B cell (primary cell): Measurements from ENCODE around the gene TRIM66. TPM values are rescaled to one million over a fixed set of nuclear protein-coding genes. Genes with fewer than 3 reads are reported as not detected.

Experiments used
- ATAC-seq: fragments of 200-7000 bp; cut with Tn5 transposase; one replicate; pipeline ENCODE4 v1.10.0; 2021; ENCODE audit warnings: low read depth, mild to moderate bottlenecking, moderate number of reproducible peaks, moderate library complexity
- CTCF ChIA-PET: fragments of 350-600 bp; sonication (Branson Sonifier 250); formaldehyde crosslinking; loops from one replicate; lab custom pipeline; 2021; ENCODE audit warnings: antibody characterized with exemption, inconsistent platforms; lab: Charles Lee
- POLR2A ChIA-PET: fragments of 350-600 bp; sonication (Branson Sonifier 250); formaldehyde crosslinking; loops from one replicate; lab custom pipeline; 2021; ENCODE audit warnings: antibody characterized with exemption; lab: Charles Lee
- DNase-seq: peaks from one replicate; pipeline ENCODE4 v3.0.0; 2013
- H2AFZ ChIP-seq: 2 replicates; pipeline ENCODE4 v1.6.1; 2012; ENCODE audit warnings: mild to moderate bottlenecking, low read depth, low read length; ENCODE audit not compliant: insufficient read depth, poor library complexity, severe bottlenecking
- H3K27ac ChIP-seq, 2 donors: 1 replicate in 1 of 2; 2 replicates in 1 of 2; pipeline ENCODE4 v1.5.1; 2012 to 2013; ENCODE audit warnings: low read length in 2 of 2, mild to moderate bottlenecking in 2 of 2, moderate library complexity in 1 of 2
- H3K27me3 ChIP-seq, 4 experiments: fragments of 200-600 bp in 1 of 4; sonication (generic) in 1 of 4; replicated peaks in 1 of 4; 1 replicate in 2 of 4; 2 replicates in 2 of 4; pipeline versions ENCODE4 v1.6.1 to v1.7.0; 2013 to 2016; ENCODE audit warnings: low read length in 3 of 4, mild to moderate bottlenecking in 2 of 4, mixed read lengths in 1 of 4, moderate library complexity in 1 of 4; ENCODE audit not compliant: insufficient read depth in 4 of 4, control insufficient read depth in 3 of 4; ENCODE audit errors: control extremely low read depth in 1 of 4
- H3K36me3 ChIP-seq, 2 experiments: replicated peaks in 1 of 2; 1 replicate in 1 of 2; 2 replicates in 1 of 2; pipeline versions ENCODE4 v1.6.1 to v1.7.1; 2013; ENCODE audit warnings: low read length in 1 of 2; ENCODE audit not compliant: insufficient read depth in 2 of 2, control insufficient read depth in 1 of 2; ENCODE audit errors: control extremely low read depth in 1 of 2, extremely low read depth in 1 of 2
- H3K4me1 ChIP-seq, 2 donors: fragments of 200-600 bp in 1 of 2; sonication (generic) in 1 of 2; 1 replicate in 1 of 2; 2 replicates in 1 of 2; pipeline versions ENCODE4 v1.5.1 to v1.6.1; 2013 to 2017; ENCODE audit warnings: low read length in 2 of 2; ENCODE audit not compliant: control insufficient read depth in 2 of 2, insufficient read depth in 2 of 2
- H3K4me2 ChIP-seq: replicated peaks from 2 replicates; pipeline ENCODE3; 2012; ENCODE audit warnings: mild to moderate bottlenecking, low read depth, low read length; ENCODE audit not compliant: poor library complexity, severe bottlenecking
- H3K4me3 ChIP-seq, 5 experiments: fragments of 200-600 bp in 1 of 5; sonication (generic) in 1 of 5; 1 replicate in 3 of 5; 2 replicates in 2 of 5; pipeline versions ENCODE4 v1.5.1 to v1.7.0; 2011 to 2016; ENCODE audit warnings: low read length in 4 of 5, mild to moderate bottlenecking in 4 of 5, low read depth in 2 of 5, control low read depth in 1 of 5, moderate library complexity in 1 of 5; ENCODE audit not compliant: insufficient read depth in 1 of 5; ENCODE audit errors: control extremely low read depth in 1 of 5, extremely low read depth in 1 of 5
- H3K79me2 ChIP-seq: fragments of 200-600 bp; sonication (generic); one replicate; pipeline ENCODE4 v1.6.0; 2016; ENCODE audit warnings: low read length; ENCODE audit not compliant: control insufficient read depth, insufficient read depth
- H3K9ac ChIP-seq: fragments of 200-600 bp; sonication (generic); 2 replicates; pipeline ENCODE4 v1.6.1; 2017; ENCODE audit warnings: mild to moderate bottlenecking, low read length, moderate library complexity
- H3K9me3 ChIP-seq, 3 donors: one replicate each; pipeline versions ENCODE4 v1.6.1 to v1.7.1; 2013; ENCODE audit warnings: low read length in 2 of 3; ENCODE audit not compliant: control insufficient read depth in 2 of 3, insufficient read depth in 1 of 3; ENCODE audit errors: control extremely low read depth in 1 of 3
- H4K20me1 ChIP-seq: 2 replicates; pipeline ENCODE4 v1.6.0; 2012; ENCODE audit warnings: mild to moderate bottlenecking, low read length; ENCODE audit not compliant: insufficient read depth, control insufficient read depth, poor library complexity, severe bottlenecking
- H3K27ac Mint-ChIP-seq: one replicate; pipeline ENCODE4 v1.8.0; 2021; ENCODE audit warnings: mixed read lengths
- H3K27me3 Mint-ChIP-seq: one replicate; pipeline ENCODE4 v1.8.0; 2021; ENCODE audit warnings: mixed read lengths
- H3K4me1 Mint-ChIP-seq: one replicate; pipeline ENCODE4 v1.8.0; 2021; ENCODE audit warnings: mixed read lengths
- H3K4me3 Mint-ChIP-seq: one replicate; pipeline ENCODE4 v1.8.0; 2021; ENCODE audit warnings: mixed read lengths
- H3K9me3 Mint-ChIP-seq: one replicate; pipeline ENCODE4 v1.8.0; 2022; ENCODE audit warnings: mixed read lengths; ENCODE audit not compliant: insufficient read depth
- EZH2 ChIP-seq: IDR thresholded peaks from 2 replicates; pipeline ENCODE4 v1.6.1; 2012; ENCODE audit warnings: borderline replicate concordance, low read depth, mild to moderate bottlenecking, moderate library complexity, low read length; ENCODE audit not compliant: insufficient read depth, poor library complexity, severe bottlenecking
- WGBS: methylation state at CpG from one replicate; pipeline ENCODE4 v1.1.5; 2013; ENCODE audit warnings: missing lambda C conversion rate; ENCODE audit not compliant: insufficient coverage; 5-methylcytosine and 5-hydroxymethylcytosine counted together
- intact Hi-C: fragments of 100-400 bp; cut with micrococcal nuclease; formaldehyde crosslinking; loops from one replicate; pipeline ENCODE4 v1.10.0; 2022
- polyA plus RNA-seq: library from polyadenylated mRNA; depleted of rRNA; stranded (reverse); fragments of >200 nt; gene quantifications from 2 replicates; pipeline ENCODE4 v1.2.3, GENCODE V29; 2012
- total RNA-seq, 2 donors: library from RNA; stranded (reverse); fragments of 120-200 nt in 1 of 2; gene quantifications; 1 replicate in 1 of 2; 2 replicates in 1 of 2; pipeline versions ENCODE4 v1.2.3 to v1.2.4, GENCODE V29; 2013 to 2022
- TF ChIP-seq, protein P1 (sequence below): fragments of 200-600 bp; IDR thresholded peaks from one replicate; pipeline ENCODE4 v1.8.0; 2022; ENCODE audit warnings: antibody characterized with exemption, mild to moderate bottlenecking

Gene TRIM66
- total and polyA plus RNA-seq, 2 donors (not counting 1 experiment from before 2014, with no cell fraction given), result 11.1 to 21.1 TPM

DNA sequence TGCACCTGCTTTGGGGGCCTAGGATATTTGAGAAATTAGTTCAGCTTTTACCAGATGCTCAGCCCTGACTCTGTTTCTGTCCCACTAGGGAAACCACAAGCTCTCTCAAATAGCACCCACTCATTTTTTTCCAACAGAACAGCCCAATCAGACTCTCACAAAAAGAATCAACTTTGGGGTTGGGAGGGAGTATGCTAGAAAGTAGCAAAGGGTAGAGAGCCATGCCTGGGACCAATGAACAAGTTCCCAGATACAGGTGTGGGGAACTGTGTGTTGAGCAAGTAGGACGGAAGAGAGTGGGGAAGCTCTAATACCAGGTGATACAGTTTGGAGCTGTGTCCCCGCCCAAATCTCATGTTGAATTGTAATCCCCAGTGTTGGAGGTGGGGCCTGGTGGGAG is 41.1 kb downstream of the TRIM66 start:
- Mint-ChIP-seq H3K27ac (no peak overlapping the region), H3K9me3 (no peaks in the 10 kb centered on the region), H3K4me3 (no peak overlapping the region), H3K27me3 (no peaks in the 10 kb centered on the region), H3K4me1 (no peaks in the 10 kb centered on the region)
- no peak overlapping the region for H2AFZ ChIP-seq
- intact Hi-C loops, result no loop called here
- H3K27me3 ChIP-seq, result no peaks in the 10 kb centered on the region
- H3K9ac ChIP-seq, result no peak overlapping the region
- TF ChIP-seq EZH2, result no peak
- TF ChIP-seq, protein P1, sequence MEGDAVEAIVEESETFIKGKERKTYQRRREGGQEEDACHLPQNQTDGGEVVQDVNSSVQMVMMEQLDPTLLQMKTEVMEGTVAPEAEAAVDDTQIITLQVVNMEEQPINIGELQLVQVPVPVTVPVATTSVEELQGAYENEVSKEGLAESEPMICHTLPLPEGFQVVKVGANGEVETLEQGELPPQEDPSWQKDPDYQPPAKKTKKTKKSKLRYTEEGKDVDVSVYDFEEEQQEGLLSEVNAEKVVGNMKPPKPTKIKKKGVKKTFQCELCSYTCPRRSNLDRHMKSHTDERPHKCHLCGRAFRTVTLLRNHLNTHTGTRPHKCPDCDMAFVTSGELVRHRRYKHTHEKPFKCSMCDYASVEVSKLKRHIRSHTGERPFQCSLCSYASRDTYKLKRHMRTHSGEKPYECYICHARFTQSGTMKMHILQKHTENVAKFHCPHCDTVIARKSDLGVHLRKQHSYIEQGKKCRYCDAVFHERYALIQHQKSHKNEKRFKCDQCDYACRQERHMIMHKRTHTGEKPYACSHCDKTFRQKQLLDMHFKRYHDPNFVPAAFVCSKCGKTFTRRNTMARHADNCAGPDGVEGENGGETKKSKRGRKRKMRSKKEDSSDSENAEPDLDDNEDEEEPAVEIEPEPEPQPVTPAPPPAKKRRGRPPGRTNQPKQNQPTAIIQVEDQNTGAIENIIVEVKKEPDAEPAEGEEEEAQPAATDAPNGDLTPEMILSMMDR, result no peak
- POLR2A ChIA-PET, result no interaction called here
- no peaks in the 10 kb centered on the region for H3K79me2 ChIP-seq
- CTCF ChIA-PET, result no interaction called here
- 97% methylated on average over 2 of the region's 2 CpGs for WGBS
- no peak for DNase-seq
- H4K20me1 ChIP-seq, result no peaks in the 10 kb centered on the region
- H3K4me2 ChIP-seq, result no peak overlapping the region
- H3K4me3 ChIP-seq, result no peak overlapping the region
- peaks cover 10 to 85% of the 10 kb centered on the region in 2 experiments for H3K36me3 ChIP-seq
- H3K4me1 ChIP-seq, result no peaks in the 10 kb centered on the region
- H3K27ac ChIP-seq, result no peak overlapping the region
- H3K9me3 ChIP-seq, result no peaks in the 10 kb centered on the region
- no peak for ATAC-seq

GRCh38 chr11:8640267-8640906 is 42.1 kb downstream of the TRIM66 start:
- no peaks in the 10 kb centered on the region for H3K4me1 ChIP-seq
- no peak overlapping the region for H2AFZ ChIP-seq
- ATAC-seq (no peak), DNase-seq (no peak)
- H3K9me3 ChIP-seq, result peaks cover 0 to 4% (median 0%) of the 10 kb centered on the region in 3 donors
- no peak overlapping the region for H3K4me3 Mint-ChIP-seq
- H3K9ac ChIP-seq, result no peak overlapping the region
- ChIA-PET CTCF (no interaction called here), POLR2A (no interaction called here)
- no peaks in the 10 kb centered on the region for H3K4me1 Mint-ChIP-seq
- no peak overlapping the region for H3K4me2 ChIP-seq
- no peak for TF ChIP-seq EZH2
- TF ChIP-seq, protein P1, result no peak
- H3K27me3 Mint-ChIP-seq, result no peaks in the 10 kb centered on the region
- H3K27ac Mint-ChIP-seq, result no peak overlapping the region
- H3K36me3 ChIP-seq, result peaks cover 13 to 81% of the 10 kb centered on the region in 2 experiments
- no peaks in the 10 kb centered on the region for H3K9me3 Mint-ChIP-seq
- no peak overlapping the region for H3K27ac ChIP-seq
- no peaks in the 10 kb centered on the region for H3K79me2 ChIP-seq
- no peak overlapping the region for H3K4me3 ChIP-seq
- 98% methylated on average over 4 of the region's 5 CpGs for WGBS
- intact Hi-C loops, result no loop called here
- H4K20me1 ChIP-seq, result no peaks in the 10 kb centered on the region
- H3K27me3 ChIP-seq, result no peaks in the 10 kb centered on the region
